ENCODE data around the gene MBOAT1. TPM values are rescaled to one million over a fixed set of nuclear protein-coding genes. Genes with fewer than 3 reads are reported as not detected.
"Not testable (repeated sequence)": the region's sequence is repeated elsewhere in the genome, so short reads cannot be mapped to it uniquely, and the experiment has no call there.

MBOAT1 gene
- polyA plus RNA-seq, 2 of the 4 experiments (the other 2 are of a cell fraction) = 1.9 to 5.5 TPM

- no peak overlapping the region for H3K4me3 ChIP-seq
- DNase-seq (ENCODE audit: low read depth in 1 of 2, low spot score in 1 of 2) (no peak), ATAC-seq (no peak), FAIRE-seq (no peak)
- 89% methylated on average over 2 of the region's 2 CpGs for WGBS (ENCODE audit: missing lambda C conversion rate)
- CTCF ChIA-PET = interaction anchor here (0.6 kb wide), 1 partner anchor 43 kb away, joined by 3 read pairs; no protein-coding TSS in a partner anchor
- TF ChIP-seq MAZ (IDR thresholded peaks at IDR 0.05; ENCODE audit: borderline replicate concordance, low read depth, low read length) (no peak), ZSCAN20 (CRISPR knock-in tag; IDR thresholded peaks at IDR 0.05) (no peak), GATA3 (IDR thresholded peaks at IDR 0.05; ENCODE audit: borderline replicate concordance) (no peak), JUNB (IDR thresholded peaks at IDR 0.05) (no peak), JUN (IDR thresholded peaks at IDR 0.05) (no peak), MAFK (IDR thresholded peaks at IDR 0.05; ENCODE audit: partially characterized antibody) (no peak), EHF (CRISPR knock-in tag; IDR thresholded peaks at IDR 0.05) (no peak), EHMT2 (IDR thresholded peaks at IDR 0.05; ENCODE audit: low read depth) (no peak), HOXB13 (CRISPR knock-in tag; IDR thresholded peaks at IDR 0.05; ENCODE audit: low read depth) (no peak), KDM1A (IDR thresholded peaks at IDR 0.05; ENCODE audit: low read depth) (no peak), ZC3H11A (IDR thresholded peaks at IDR 0.05) (no peak), BHLHE40 (IDR thresholded peaks at IDR 0.05; ENCODE audit: low read depth, low read length) (no peak), EP300 (IDR thresholded peaks at IDR 0.05) (no peak), NFE2L2 (conservative IDR thresholded peaks at IDR 0.05; ENCODE audit: low read length) (no peak), MYC (IDR thresholded peaks at IDR 0.05; ENCODE audit: borderline replicate concordance, low read length) (no peak), POLR2AphosphoS2 (conservative IDR thresholded peaks at IDR 0.05; ENCODE audit: low read length) (no peak)
- TF ChIP-seq, protein P1, sequence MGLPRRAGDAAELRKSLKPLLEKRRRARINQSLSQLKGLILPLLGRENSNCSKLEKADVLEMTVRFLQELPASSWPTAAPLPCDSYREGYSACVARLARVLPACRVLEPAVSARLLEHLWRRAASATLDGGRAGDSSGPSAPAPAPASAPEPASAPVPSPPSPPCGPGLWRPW (IDR thresholded peaks at IDR 0.05) = no peak
- POLR2A ChIA-PET = no interaction called here
- H3K4me2 ChIP-seq = no peak overlapping the region
- no peaks in the 10 kb centered on the region for H3K4me1 ChIP-seq
- H3K9me3 ChIP-seq = no peaks in the 10 kb centered on the region
- no peak overlapping the region for H3K27ac ChIP-seq
Measured at GRCh38 chr6:20182926-20183521, 29.2 kb downstream of the MBOAT1 start.

DNA sequence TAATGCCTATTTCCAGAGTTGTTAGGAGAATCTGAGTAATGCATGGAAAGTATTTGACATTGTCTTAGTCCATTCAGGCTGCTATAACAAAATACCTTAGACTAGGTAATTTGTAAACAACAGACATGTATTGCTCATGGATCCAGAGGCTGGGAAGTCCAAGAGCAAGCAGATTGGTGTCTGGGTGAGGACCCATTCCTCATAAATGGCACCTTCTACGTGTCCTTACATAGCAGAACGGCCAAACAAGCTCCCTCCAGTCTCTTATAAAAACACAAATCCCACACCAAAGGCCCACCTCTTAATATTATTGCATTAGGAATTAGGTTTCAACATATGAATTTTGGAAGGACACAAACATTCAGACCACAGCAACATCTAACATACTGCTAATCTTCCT is 30.2 kb downstream of the MBOAT1 start:
- no peak for ATAC-seq

DNA sequence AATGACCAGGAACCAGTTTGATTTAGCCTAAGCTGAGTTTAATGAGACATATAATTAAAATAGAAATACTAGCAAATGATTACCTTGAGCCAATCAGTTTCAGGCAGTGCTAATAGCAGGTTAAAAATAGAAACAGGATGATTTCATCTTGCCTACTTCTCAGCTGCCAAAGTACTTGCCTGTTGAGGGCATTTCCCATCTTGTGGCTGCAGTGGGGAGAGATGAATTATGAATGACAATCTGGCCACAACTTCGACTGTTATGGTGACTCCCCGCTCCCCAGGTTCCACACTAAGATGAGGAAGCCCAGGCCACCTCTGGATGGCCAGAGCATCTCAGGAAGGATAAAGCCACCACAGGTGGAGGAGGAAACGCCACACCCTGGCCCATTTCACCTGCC is 31.3 kb downstream of the MBOAT1 start:
- H3K27ac ChIP-seq = no peak overlapping the region
- no peak for DNase-seq (ENCODE audit: low read depth in 1 of 2, low spot score in 1 of 2)
- ChIA-PET POLR2A (no interaction called here), CTCF (no interaction called here)
- no peak overlapping the region for H3K4me3 ChIP-seq
- FAIRE-seq = no peak
- ATAC-seq = no peak
- no peaks in the 10 kb centered on the region for H3K4me1 ChIP-seq
- H3K4me2 ChIP-seq = no peak overlapping the region
- WGBS (ENCODE audit: missing lambda C conversion rate) = 78% methylated on average over 3 of the region's 3 CpGs
- no peak for TF ChIP-seq JUNB (IDR thresholded peaks at IDR 0.05)
- no peak for TF ChIP-seq RARB (CRISPR knock-in tag; IDR thresholded peaks at IDR 0.05)
- TF ChIP-seq FOSB (CRISPR knock-in tag; IDR thresholded peaks at IDR 0.05) = no peak
- TF ChIP-seq BHLHE40 (IDR thresholded peaks at IDR 0.05; ENCODE audit: low read depth, low read length) = no peak
- no peaks in the 10 kb centered on the region for H3K9me3 ChIP-seq

More for the DNA sequence above, 30.2 kb downstream of the MBOAT1 start:
- no peak overlapping the region for H3K4me2 ChIP-seq
- DNase-seq (ENCODE audit: low read depth in 1 of 2, low spot score in 1 of 2) = no peak
- no peaks in the 10 kb centered on the region for H3K9me3 ChIP-seq
- ChIA-PET CTCF (no interaction called here), POLR2A (no interaction called here)
- no peak overlapping the region for H3K27ac ChIP-seq
- no peak for FAIRE-seq
- WGBS (ENCODE audit: missing lambda C conversion rate) = 76% methylated on average over 2 of the region's 2 CpGs
- TF ChIP-seq EP300 (IDR thresholded peaks at IDR 0.05) (no peak), CBX8 (IDR thresholded peaks at IDR 0.05) (no peak), ZSCAN20 (CRISPR knock-in tag; IDR thresholded peaks at IDR 0.05) (no peak), POLR2A (IDR thresholded peaks at IDR 0.05; ENCODE audit: low read length) (no peak)
- TF ChIP-seq, protein P2, sequence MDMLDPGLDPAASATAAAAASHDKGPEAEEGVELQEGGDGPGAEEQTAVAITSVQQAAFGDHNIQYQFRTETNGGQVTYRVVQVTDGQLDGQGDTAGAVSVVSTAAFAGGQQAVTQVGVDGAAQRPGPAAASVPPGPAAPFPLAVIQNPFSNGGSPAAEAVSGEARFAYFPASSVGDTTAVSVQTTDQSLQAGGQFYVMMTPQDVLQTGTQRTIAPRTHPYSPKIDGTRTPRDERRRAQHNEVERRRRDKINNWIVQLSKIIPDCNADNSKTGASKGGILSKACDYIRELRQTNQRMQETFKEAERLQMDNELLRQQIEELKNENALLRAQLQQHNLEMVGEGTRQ (IDR thresholded peaks at IDR 0.05) = no peak
- H3K4me3 ChIP-seq = no peak overlapping the region
- H3K4me1 ChIP-seq = no peaks in the 10 kb centered on the region

GRCh38 chr6:20179287-20180045 is 32.8 kb downstream of the MBOAT1 start:
- CTCF ChIA-PET; H3K27ac ChIP-seq; H3K4me1 ChIP-seq; ATAC-seq; DNase-seq (ENCODE audit: low read depth in 1 of 2, low spot score in 1 of 2); H3K4me2 ChIP-seq; FAIRE-seq; H3K9me3 ChIP-seq; H3K4me3 ChIP-seq; POLR2A ChIA-PET: not testable (repeated sequence)
- WGBS (ENCODE audit: missing lambda C conversion rate) = 76% methylated on average over 4 of the region's 4 CpGs

All from A549 (cell line).